ENCODE results near the gene CD9.
"Not testable (repeated sequence)": the region's sequence is repeated elsewhere in the genome, so short reads cannot be mapped to it uniquely, and the experiment has no call there.

The CD9 gene

GRCh38 chr12:6180268-6181051 lies 19.7 kb upstream of the CD9 start:
- DNase-seq: no peak

- DNase-seq: no peak
Observed at GRCh38 chr12:6181166-6181565, 19.0 kb upstream of the CD9 start.

- no peak for DNase-seq
Observed at GRCh38 chr12:6181583-6182278, 18.5 kb upstream of the CD9 start.

- DNase-seq: no peak
Observed at GRCh38 chr12:6182279-6182898, 17.8 kb upstream of the CD9 start.

GRCh38 chr12:6183689-6184428 lies 16.3 kb upstream of the CD9 start:
- DNase-seq: no peak

GRCh38 chr12:6185961-6186827 lies 14.0 kb upstream of the CD9 start:
- DNase-seq: no peak

- DNase-seq: no peak
Observed at GRCh38 chr12:6187948-6188793, 12.0 kb upstream of the CD9 start.

GRCh38 chr12:6189028-6189427 lies 11.2 kb upstream of the CD9 start:
- no peak for DNase-seq

- DNase-seq: not testable (repeated sequence)
Observed at GRCh38 chr12:6189952-6190598, 10.1 kb upstream of the CD9 start.

- not testable (repeated sequence) for DNase-seq
Observed at GRCh38 chr12:6190767-6191530, 9.3 kb upstream of the CD9 start.

GRCh38 chr12:6192604-6193380 lies 7.4 kb upstream of the CD9 start:
- no peak for DNase-seq

GRCh38 chr12:6193853-6194815 lies 6.1 kb upstream of the CD9 start:
- DNase-seq: peak; percentile 7

- peak; percentile 74 for DNase-seq
Observed at GRCh38 chr12:6195665-6196535, 4.3 kb upstream of the CD9 start.

GRCh38 chr12:6198051-6198450 lies 2.1 kb upstream of the CD9 start:
- DNase-seq: no peak

- DNase-seq: no peak
Observed at GRCh38 chr12:6198556-6198955, 1.6 kb upstream of the CD9 start.

- DNase-seq: no peak
Observed at GRCh38 chr12:6198985-6199530, 1.1 kb upstream of the CD9 start.

Measured in CD4-positive, alpha-beta T cell treated with Interleukin-17A for 1 hour (primary cell).